Effector memory CD4-positive, alpha-beta T cell (primary cell): ENCODE results near the gene CYSTM1.

Experiments used
- DNase-seq, 3 donors: peaks; one replicate each; pipeline ENCODE4 v3.0.0-alpha.2; 2020
- H3K27ac ChIP-seq: 2 replicates; pipeline ENCODE4 v1.7.0; 2013; ENCODE audit warnings: mild to moderate bottlenecking, low read length, moderate library complexity; ENCODE audit not compliant: insufficient read depth, poor library complexity, severe bottlenecking
- H3K27me3 ChIP-seq: replicated peaks from 2 replicates; pipeline ENCODE4 v1.7.0; 2013; ENCODE audit warnings: mild to moderate bottlenecking, low read length; ENCODE audit not compliant: insufficient read depth, control insufficient read depth, poor library complexity, severe bottlenecking
- H3K36me3 ChIP-seq: 2 replicates; pipeline ENCODE4 v1.7.0; 2013; ENCODE audit warnings: mild to moderate bottlenecking, low read length, moderate library complexity; ENCODE audit not compliant: control insufficient read depth, insufficient read depth
- H3K4me1 ChIP-seq: 2 replicates; pipeline ENCODE4 v1.7.0; 2013; ENCODE audit warnings: low read length, mild to moderate bottlenecking; ENCODE audit not compliant: control insufficient read depth, insufficient read depth, poor library complexity, severe bottlenecking
- H3K4me3 ChIP-seq: 2 replicates; pipeline ENCODE4 v1.7.0; 2013; ENCODE audit warnings: low read length, low read depth, mild to moderate bottlenecking; ENCODE audit not compliant: insufficient read depth, poor library complexity, severe bottlenecking
- H3K9me3 ChIP-seq: 2 replicates; pipeline ENCODE4 v1.7.0; 2013; ENCODE audit warnings: mild to moderate bottlenecking, low read length, moderate library complexity; ENCODE audit not compliant: control insufficient read depth

Gene CYSTM1

DNA sequence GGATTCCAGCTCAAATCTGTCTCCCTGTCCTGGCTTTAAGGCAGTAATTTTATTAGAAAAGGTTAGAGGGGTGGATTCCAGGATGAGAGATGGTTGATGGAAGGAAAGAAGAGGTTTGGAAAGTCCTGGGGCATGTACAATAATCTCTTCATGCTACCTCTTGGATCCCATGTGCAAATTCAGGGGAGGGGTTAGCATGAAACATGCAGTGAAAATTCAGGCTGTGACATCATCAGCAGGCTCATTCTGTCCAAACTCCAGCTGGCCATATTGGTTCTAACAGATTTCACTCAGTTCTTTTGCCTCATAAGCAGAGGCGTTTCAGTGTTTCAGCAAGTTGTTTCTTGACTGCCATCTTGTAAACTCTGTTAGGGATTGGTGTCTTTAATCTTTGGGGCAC, 55.4 kb downstream of the CYSTM1 start:
- Histone ChIP-seq H3K27ac (no peak overlapping the region), H3K27me3 (no peaks in the 10 kb centered on the region), H3K4me3 (no peak overlapping the region), H3K4me1 (no peaks in the 10 kb centered on the region), H3K36me3 (no peaks in the 10 kb centered on the region), H3K9me3 (no peaks in the 10 kb centered on the region)
- DNase-seq, result no peak

DNA sequence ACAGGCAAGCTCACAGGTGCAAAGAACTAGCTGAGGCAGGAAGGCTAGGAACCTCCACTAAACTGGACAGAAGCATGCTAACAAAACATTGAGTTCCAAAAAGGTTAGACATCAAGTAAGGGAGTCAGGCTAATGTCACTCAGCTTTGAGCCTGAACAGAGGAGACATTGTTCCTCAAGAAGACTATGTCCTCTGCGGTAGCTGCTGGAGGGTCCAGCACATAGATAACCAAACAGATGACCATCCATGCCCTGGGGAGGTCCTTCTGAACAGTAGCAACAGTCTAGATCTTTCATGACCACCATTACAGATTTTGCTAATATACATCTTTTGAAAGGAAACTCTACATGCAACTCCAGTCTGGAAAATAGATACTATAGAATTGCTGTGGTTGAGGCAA, 57.7 kb downstream of the CYSTM1 start:
- Histone ChIP-seq H3K27ac (no peak overlapping the region), H3K4me1 (no peaks in the 10 kb centered on the region), H3K36me3 (no peaks in the 10 kb centered on the region), H3K27me3 (no peaks in the 10 kb centered on the region), H3K9me3 (no peaks in the 10 kb centered on the region), H3K4me3 (no peak overlapping the region)
- no peak for DNase-seq

DNA sequence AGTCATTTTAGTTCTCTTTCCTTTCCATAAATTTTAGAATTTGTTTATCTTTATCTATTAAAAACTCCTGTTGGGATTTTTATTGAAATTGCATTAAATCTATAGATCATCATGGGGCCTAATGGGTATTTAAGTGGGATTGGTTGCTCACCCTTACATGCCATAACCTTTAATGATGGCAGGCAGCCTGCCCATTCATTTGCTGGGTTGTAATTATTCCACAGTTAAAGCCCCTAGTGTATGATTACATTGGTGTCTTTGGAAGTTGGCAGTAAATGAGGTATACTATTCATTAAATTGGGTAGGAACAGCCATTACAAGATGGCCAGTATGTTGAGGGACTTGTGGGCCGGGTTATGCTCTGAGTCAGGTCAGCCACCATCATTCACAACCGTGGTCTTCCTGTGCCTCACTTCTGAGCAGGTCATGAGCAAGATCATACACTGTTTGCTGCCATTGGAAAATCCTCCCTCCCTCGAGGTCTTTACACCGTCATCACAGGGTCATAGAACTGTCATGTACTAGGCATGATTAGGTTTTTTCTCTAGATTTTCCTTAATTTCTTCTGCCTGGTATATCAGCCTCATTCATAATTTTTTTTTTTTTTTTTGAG, 59.5 kb downstream of the CYSTM1 start:
- Histone ChIP-seq H3K4me1 (no peaks in the 10 kb centered on the region), H3K9me3 (no peaks in the 10 kb centered on the region), H3K27ac (no peak overlapping the region), H3K27me3 (no peaks in the 10 kb centered on the region), H3K36me3 (no peaks in the 10 kb centered on the region), H3K4me3 (no peak overlapping the region)
- DNase-seq, result no peak

DNA sequence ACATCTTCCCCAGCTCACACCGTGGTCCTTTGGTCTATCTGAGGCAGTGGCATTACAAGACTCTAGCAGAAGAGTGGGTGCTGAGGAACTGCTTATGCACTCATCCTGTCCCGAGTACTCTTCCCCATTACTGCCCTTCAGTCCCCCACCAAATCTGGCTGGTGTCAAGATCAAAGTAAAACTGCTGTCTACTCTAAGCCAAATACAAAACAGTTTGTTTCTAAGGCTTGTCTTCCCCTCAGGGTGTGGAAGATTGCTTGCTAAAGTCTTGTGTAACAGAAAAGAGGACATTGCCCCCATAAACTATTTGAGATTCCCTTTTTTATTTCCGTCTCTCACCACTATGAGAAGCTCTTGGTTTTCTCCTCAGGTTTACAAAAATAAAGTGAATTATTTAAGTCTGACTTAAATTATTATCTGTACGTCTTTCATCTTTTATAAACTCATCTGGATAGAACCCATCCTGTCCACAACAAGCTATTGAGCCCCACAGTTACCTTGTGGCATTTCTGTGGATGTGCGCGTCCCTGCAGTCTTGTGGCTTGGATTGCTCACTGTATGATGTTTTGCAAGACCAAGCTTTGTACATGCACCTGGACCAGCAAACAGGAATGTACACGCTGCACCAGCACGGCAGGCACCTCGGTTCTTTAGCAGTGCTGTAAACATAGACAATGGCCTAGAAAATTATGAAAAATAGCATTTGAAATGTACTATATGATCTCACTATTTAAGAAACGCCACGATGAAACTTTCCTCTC, 61.0 kb downstream of the CYSTM1 start:
- Histone ChIP-seq H3K4me1 (no peaks in the 10 kb centered on the region), H3K27me3 (no peaks in the 10 kb centered on the region), H3K27ac (no peak overlapping the region), H3K4me3 (no peak overlapping the region), H3K36me3 (no peaks in the 10 kb centered on the region), H3K9me3 (no peaks in the 10 kb centered on the region)
- DNase-seq, result no peak

DNA sequence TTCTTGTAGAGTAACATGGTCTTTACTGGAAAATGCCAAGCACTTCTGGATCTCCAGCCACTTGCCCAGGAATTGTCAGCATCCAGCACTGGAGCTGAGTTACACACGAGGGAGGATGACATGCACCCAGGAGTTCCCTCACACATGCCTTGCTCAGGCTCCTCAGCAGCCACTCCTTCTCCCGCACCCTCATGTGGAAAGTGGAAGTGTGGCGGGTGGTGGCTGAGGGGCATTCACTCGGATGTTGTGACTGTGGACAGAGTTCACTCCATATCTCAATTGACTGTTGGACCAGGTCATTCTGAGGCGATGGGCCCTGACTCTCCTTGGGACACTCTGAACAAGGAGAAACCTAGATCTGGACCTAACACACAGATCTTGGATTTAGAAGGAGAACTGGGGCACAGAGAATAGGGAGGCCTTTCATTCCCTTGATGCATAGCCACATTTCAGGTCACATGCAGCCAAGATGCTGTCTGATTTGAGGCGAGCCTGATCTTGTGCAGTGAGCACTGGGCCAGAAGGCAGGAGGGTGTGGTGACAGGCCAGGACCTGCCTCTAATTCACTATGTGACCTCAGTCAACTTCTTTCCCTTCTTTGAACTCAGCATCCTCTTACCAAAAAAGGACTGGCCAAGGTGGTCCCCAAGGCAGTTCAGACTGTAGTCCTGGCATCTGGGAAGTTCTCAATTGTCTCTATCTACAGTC, 62.1 kb downstream of the CYSTM1 start:
- no peak overlapping the region for H3K4me3 ChIP-seq
- no peak for DNase-seq
- no peaks in the 10 kb centered on the region for H3K36me3 ChIP-seq
- no peaks in the 10 kb centered on the region for H3K4me1 ChIP-seq
- no peak overlapping the region for H3K27ac ChIP-seq
- H3K27me3 ChIP-seq, result no peaks in the 10 kb centered on the region
- no peaks in the 10 kb centered on the region for H3K9me3 ChIP-seq

DNA sequence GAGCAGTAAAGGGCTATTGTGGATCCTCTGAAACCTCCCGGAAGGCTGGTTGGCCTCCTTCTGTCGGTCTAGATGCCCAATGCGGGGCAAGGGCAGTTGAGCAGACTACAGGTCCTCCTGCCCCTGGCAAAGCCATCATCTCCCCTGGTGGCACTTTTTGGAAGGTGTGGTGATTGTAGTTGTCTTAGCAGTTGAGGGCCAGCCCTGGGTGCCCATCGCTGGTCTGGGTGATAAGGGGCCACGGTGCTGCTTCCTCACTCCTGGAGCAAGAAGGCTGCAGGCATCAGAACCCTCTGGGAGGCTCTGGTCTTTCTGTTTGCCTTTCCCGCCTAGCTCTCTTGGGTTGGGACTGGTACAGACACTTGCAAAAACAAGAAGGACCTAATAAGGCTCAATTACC, 63.8 kb downstream of the CYSTM1 start:
- Histone ChIP-seq H3K4me3 (no peak overlapping the region), H3K27me3 (no peaks in the 10 kb centered on the region), H3K27ac (no peak overlapping the region), H3K9me3 (no peaks in the 10 kb centered on the region), H3K4me1 (no peaks in the 10 kb centered on the region), H3K36me3 (no peaks in the 10 kb centered on the region)
- no peak for DNase-seq

DNA sequence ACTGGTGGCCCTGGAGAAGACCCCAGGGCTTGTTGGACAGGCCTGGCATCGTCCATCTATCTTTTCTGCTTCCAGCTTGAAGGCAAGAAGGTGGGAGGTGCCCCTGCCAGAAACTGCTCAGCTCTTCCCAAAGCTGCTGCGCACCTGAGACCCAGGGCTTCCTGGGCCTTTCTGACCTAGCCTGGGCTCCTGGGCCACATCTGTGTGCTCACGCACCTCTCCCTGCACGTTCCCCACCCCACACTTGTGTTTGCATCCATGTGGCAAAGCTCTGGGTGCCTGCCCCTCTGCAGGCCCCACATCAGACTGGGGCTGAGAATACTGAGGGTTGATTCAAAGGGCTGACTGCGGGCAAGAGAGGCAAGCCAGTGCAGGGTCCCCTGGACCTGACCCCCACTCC, 64.5 kb downstream of the CYSTM1 start:
- Histone ChIP-seq H3K9me3 (no peaks in the 10 kb centered on the region), H3K27ac (no peak overlapping the region), H3K27me3 (no peaks in the 10 kb centered on the region), H3K36me3 (no peaks in the 10 kb centered on the region), H3K4me3 (no peak overlapping the region), H3K4me1 (no peaks in the 10 kb centered on the region)
- DNase-seq, result no peak

DNA sequence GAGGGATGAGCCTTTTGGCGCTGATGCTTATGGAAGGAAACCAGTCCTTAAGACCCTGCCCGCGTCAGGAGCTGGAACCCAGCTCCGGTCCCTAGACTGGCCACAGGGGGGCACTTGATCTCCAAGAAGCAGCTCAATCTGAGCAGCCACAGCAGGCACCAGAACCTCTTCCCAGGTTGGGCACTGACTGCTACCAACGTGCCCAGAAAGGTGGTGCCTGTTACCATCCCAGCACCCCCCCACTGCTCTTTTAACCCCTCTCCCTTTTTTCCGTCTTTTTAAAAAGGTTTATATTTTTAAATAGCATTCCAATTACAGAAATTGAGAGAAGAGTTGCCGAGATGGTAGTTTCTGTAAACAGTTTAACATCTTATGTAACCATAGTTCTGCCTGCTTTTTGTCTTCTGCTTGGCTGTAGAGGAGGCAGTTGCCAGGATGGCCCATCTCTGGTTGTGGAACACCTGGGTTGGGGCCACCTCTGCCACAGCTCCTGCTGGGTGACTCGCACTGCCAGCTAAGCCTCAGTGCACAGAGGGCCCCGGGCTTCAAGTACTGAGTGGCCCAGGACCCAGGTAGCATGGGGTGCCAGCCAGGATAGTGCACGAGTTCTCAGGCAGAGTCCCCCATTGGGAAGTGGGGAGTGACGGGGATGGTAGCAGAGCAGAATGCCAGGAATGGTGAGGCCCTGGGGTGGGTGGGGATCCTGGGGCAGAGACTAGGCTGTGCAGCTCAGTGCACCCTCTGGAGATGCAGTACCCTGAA, 65.1 kb downstream of the CYSTM1 start:
- H3K4me1 ChIP-seq, result no peaks in the 10 kb centered on the region
- no peak overlapping the region for H3K27ac ChIP-seq
- no peaks in the 10 kb centered on the region for H3K27me3 ChIP-seq
- no peak overlapping the region for H3K4me3 ChIP-seq
- H3K36me3 ChIP-seq, result no peaks in the 10 kb centered on the region
- no peaks in the 10 kb centered on the region for H3K9me3 ChIP-seq
- peak in 1 of 3 donors; percentile 36 for DNase-seq

DNA sequence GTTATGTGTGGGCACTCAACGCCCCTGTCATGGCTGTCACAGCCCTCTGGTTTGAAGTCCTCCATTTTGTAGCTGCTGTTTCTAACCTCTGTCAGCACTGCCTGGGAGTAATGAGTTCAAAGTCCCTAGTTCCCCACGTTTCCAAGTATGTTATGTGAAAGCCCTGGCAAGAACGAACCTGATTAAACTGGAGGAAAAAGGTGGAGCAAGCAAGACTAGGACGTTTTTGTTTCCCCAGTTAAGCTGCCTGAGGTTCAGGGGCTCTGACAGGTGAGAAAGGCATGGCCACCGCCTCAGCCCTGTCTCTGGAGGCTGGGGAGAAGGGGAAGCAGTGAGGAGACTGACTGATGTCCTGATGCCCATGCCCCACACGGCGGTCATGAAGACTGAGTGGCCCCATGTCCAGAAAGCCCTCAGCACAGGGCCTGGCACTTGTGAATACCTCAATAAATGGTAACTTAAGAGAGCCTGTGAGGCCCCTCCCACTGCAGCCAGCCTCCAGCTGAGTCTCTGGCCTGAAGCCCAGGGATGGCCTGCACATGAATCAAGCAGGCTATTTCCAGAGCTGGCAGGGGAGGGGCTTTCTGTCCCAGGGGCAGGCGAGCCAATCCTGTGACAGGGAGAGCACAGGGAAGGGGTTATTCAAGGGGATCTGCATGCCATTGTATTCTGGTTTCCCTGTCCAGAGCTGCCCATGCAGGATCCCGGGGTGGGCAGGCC, 66.2 kb downstream of the CYSTM1 start:
- no peak overlapping the region for H3K27ac ChIP-seq
- DNase-seq, result no peak

More for the DNA sequence above, 66.2 kb downstream of the CYSTM1 start:
- no peaks in the 10 kb centered on the region for H3K36me3 ChIP-seq
- no peaks in the 10 kb centered on the region for H3K4me1 ChIP-seq
- H3K4me3 ChIP-seq, result no peak overlapping the region
- H3K9me3 ChIP-seq, result no peaks in the 10 kb centered on the region
- no peaks in the 10 kb centered on the region for H3K27me3 ChIP-seq
